H9 (cell line): Measurements from ENCODE around the gene RCAN1. TPM values are rescaled to one million over a fixed set of nuclear protein-coding genes. Genes with fewer than 3 reads are reported as not detected.

Experiments
- DNase-seq: peaks from one replicate; pipeline ENCODE4 v3.0.0-alpha.2; 2017
- H2AFZ ChIP-seq: one replicate; pipeline ENCODE4 v1.6.1; 2013; ENCODE audit warnings: mild to moderate bottlenecking, low read length, control low read depth, moderate library complexity
- H2AK5ac ChIP-seq: 2 replicates; pipeline ENCODE4 v1.6.1; 2013; ENCODE audit warnings: low read length, control low read depth, mixed read lengths; ENCODE audit not compliant: insufficient read length
- H2BK120ac ChIP-seq: one replicate; pipeline ENCODE4 v1.6.1; 2013; ENCODE audit warnings: low read depth, mild to moderate bottlenecking, low read length, control low read depth, inconsistent platforms; ENCODE audit not compliant: poor library complexity, severe bottlenecking
- H2BK12ac ChIP-seq: 2 replicates; pipeline ENCODE4 v1.6.1; 2013; ENCODE audit warnings: low read length, control low read depth, mixed read lengths, low read depth; ENCODE audit not compliant: insufficient read length
- H2BK15ac ChIP-seq: 2 replicates; pipeline ENCODE4 v1.6.1; 2013; ENCODE audit warnings: low read depth, low read length, control low read depth
- H2BK20ac ChIP-seq: one replicate; pipeline ENCODE4 v1.6.1; 2013; ENCODE audit warnings: low read depth, mild to moderate bottlenecking, low read length, control low read depth, inconsistent platforms; ENCODE audit not compliant: poor library complexity, severe bottlenecking
- H2BK5ac ChIP-seq: 2 replicates; pipeline ENCODE4 v1.6.1; 2013; ENCODE audit warnings: low read length, control low read depth, mixed read lengths; ENCODE audit not compliant: insufficient read length
- H3K14ac ChIP-seq: 2 replicates; pipeline ENCODE4 v1.6.1; 2013; ENCODE audit warnings: low read length, control low read depth; ENCODE audit not compliant: insufficient read depth
- H3K18ac ChIP-seq: 2 replicates; pipeline ENCODE4 v1.6.1; 2013; ENCODE audit warnings: low read depth, mild to moderate bottlenecking, mixed read lengths, low read length, control low read depth; ENCODE audit not compliant: insufficient read length
- H3K23ac ChIP-seq: 2 replicates; pipeline ENCODE4 v1.6.1; 2013; ENCODE audit warnings: low read length, control low read depth, mixed read lengths, low read depth; ENCODE audit not compliant: insufficient read length
- H3K23me2 ChIP-seq: 2 replicates; pipeline ENCODE4 v1.6.1; 2013; ENCODE audit warnings: low read depth, mild to moderate bottlenecking, mixed read lengths, low read length, control low read depth; ENCODE audit not compliant: insufficient read length, poor library complexity, severe bottlenecking
- H3K27ac ChIP-seq: 2 replicates; pipeline ENCODE4 v1.5.1; 2013; ENCODE audit warnings: low read length, control low read depth, mixed read lengths, low read depth; ENCODE audit not compliant: insufficient read length
- H3K27me3 ChIP-seq: 2 replicates; pipeline ENCODE4 v1.6.1; 2013; ENCODE audit warnings: low read length, control low read depth, inconsistent platforms; ENCODE audit not compliant: insufficient read depth
- H3K4ac ChIP-seq: 2 replicates; pipeline ENCODE4 v1.6.1; 2013; ENCODE audit warnings: low read depth, mild to moderate bottlenecking, control low read depth, inconsistent platforms, low read length, moderate library complexity
- H3K4me1 ChIP-seq: 2 replicates; pipeline ENCODE4 v1.6.1; 2013; ENCODE audit warnings: low read length, control low read depth, inconsistent platforms; ENCODE audit not compliant: insufficient read depth
- H3K4me2 ChIP-seq: 2 replicates; pipeline ENCODE4 v1.6.1; 2013; ENCODE audit warnings: low read length, control low read depth, mixed read lengths; ENCODE audit not compliant: insufficient read length, insufficient read depth
- H3K56ac ChIP-seq: 2 replicates; pipeline ENCODE4 v1.6.1; 2013; ENCODE audit warnings: low read depth, mild to moderate bottlenecking, mixed read lengths, low read length, control low read depth; ENCODE audit not compliant: insufficient read length
- H3K79me1 ChIP-seq: 2 replicates; pipeline ENCODE4 v1.6.1; 2013; ENCODE audit warnings: low read depth, mild to moderate bottlenecking, moderate library complexity, low read length, control low read depth, inconsistent platforms; ENCODE audit not compliant: insufficient read depth, poor library complexity, severe bottlenecking
- H3K79me2 ChIP-seq: 2 replicates; pipeline ENCODE4 v1.6.1; 2013; ENCODE audit warnings: low read length, control low read depth, inconsistent platforms; ENCODE audit not compliant: insufficient read depth
- H3K9ac ChIP-seq: 2 replicates; pipeline ENCODE4 v1.6.1; 2013; ENCODE audit warnings: low read length, control low read depth, mixed read lengths; ENCODE audit not compliant: insufficient read length; ENCODE audit errors: extremely low read depth
- H3K9me3 ChIP-seq: one replicate; pipeline ENCODE4 v1.6.1; 2013; ENCODE audit warnings: low read depth, low read length, inconsistent platforms; ENCODE audit not compliant: control insufficient read depth
- H3T11ph ChIP-seq: one replicate; pipeline ENCODE4 v1.6.1; 2013; ENCODE audit warnings: mild to moderate bottlenecking, low read length, control low read depth, inconsistent platforms
- H4K20me1 ChIP-seq: one replicate; pipeline ENCODE4 v1.6.1; 2013; ENCODE audit not compliant: control insufficient read depth, insufficient read length, insufficient read depth
- H4K5ac ChIP-seq: 2 replicates; pipeline ENCODE4 v1.6.1; 2013; ENCODE audit warnings: low read depth, mild to moderate bottlenecking, mixed read lengths, low read length, control low read depth; ENCODE audit not compliant: insufficient read length
- H4K8ac ChIP-seq: replicated peaks from 2 replicates; pipeline ENCODE4 v1.6.1; 2013; ENCODE audit warnings: low read length, control low read depth, mixed read lengths, low read depth; ENCODE audit not compliant: insufficient read length
- H4K91ac ChIP-seq: 2 replicates; pipeline ENCODE4 v1.6.1; 2013; ENCODE audit warnings: low read depth, mild to moderate bottlenecking, moderate library complexity, mixed read lengths, low read length, control low read depth; ENCODE audit not compliant: insufficient read length
- H3K27ac Mint-ChIP-seq, 3 experiments: 2 replicates in 2 of 3; 3 replicates in 1 of 3; pipeline ENCODE4 v1.8.0; 2020 to 2021; ENCODE audit warnings: mixed read lengths in 3 of 3, mild to moderate bottlenecking in 1 of 3, moderate library complexity in 1 of 3
- H3K27me3 Mint-ChIP-seq: 2 replicates; pipeline ENCODE4 v1.8.0; 2021; ENCODE audit warnings: low read depth, mild to moderate bottlenecking, moderate library complexity, mixed read lengths
- H3K36me3 Mint-ChIP-seq, 3 experiments: 2 replicates in 2 of 3; 3 replicates in 1 of 3; pipeline ENCODE4 v1.8.0; 2020 to 2021; ENCODE audit warnings: low read depth in 3 of 3, mixed read lengths in 3 of 3; ENCODE audit not compliant: insufficient read depth in 1 of 3
- H3K4me1 Mint-ChIP-seq, 2 experiments: 2 replicates each; pipeline ENCODE4 v1.8.0; 2020; ENCODE audit warnings: mixed read lengths in 2 of 2
- H3K4me3 Mint-ChIP-seq, 2 experiments: 2 replicates in 1 of 2; 3 replicates in 1 of 2; pipeline ENCODE4 v1.8.0; 2020 to 2021; ENCODE audit warnings: mild to moderate bottlenecking in 2 of 2, mixed read lengths in 2 of 2, moderate library complexity in 1 of 2
- H3K9me3 Mint-ChIP-seq, 2 experiments: 2 replicates in 1 of 2; 3 replicates in 1 of 2; pipeline ENCODE4 v1.8.0; 2020; ENCODE audit warnings: mild to moderate bottlenecking in 2 of 2, mixed read lengths in 2 of 2, moderate library complexity in 1 of 2
- CTCF ChIP-seq: fragments of 200-600 bp; sonication (generic); conservative IDR thresholded peaks from 3 replicates; pipeline ENCODE4 v1.8.0; 2021; ENCODE audit warnings: antibody characterized with exemption, mild to moderate bottlenecking
- WGBS: extraction: QIAGEN DNeasy Blood & Tissue Kit; methylation state at CpG from one replicate; pipeline ENCODE4 v1.1.7; 2013; ENCODE audit warnings: missing lambda C conversion rate, low lambda C conversion rate, mixed read lengths; ENCODE audit not compliant: insufficient read length; ENCODE audit errors: extremely low coverage; 5-methylcytosine and 5-hydroxymethylcytosine counted together
- total RNA-seq: library from RNA; stranded (reverse); gene quantifications from 2 replicates; pipeline ENCODE4 v1.2.1, GENCODE V29; 2021

RCAN1 gene
- total RNA-seq, 1 experiment from 2014 or later = 7.0 TPM

- peak; percentile 46 for DNase-seq
- H3T11ph ChIP-seq = no peak overlapping the region
- Mint-ChIP-seq H3K36me3 (no peaks in the 10 kb centered on the region; a peak in 1 of 7 replicates), H3K27ac (no peak overlapping the region), H3K27me3 (peaks cover 16% of the 10 kb centered on the region), H3K4me3 (no peak overlapping the region; a peak in 1 of 5 replicates), H3K9me3 (no peaks in the 10 kb centered on the region; a peak in 1 of 5 replicates), H3K4me1 (no peaks in the 10 kb centered on the region)
- no peak overlapping the region for H2BK120ac ChIP-seq
- no peak overlapping the region for H3K9ac ChIP-seq
- no peaks in the 10 kb centered on the region for H3K23me2 ChIP-seq
- H3K4me2 ChIP-seq = no peak overlapping the region
- no peaks in the 10 kb centered on the region for H3K79me1 ChIP-seq
- no CpG with 5 or more reads among the region's 3 CpGs for WGBS
- H2BK5ac ChIP-seq = no peak overlapping the region
- no peak overlapping the region for H2AK5ac ChIP-seq
- no peaks in the 10 kb centered on the region for H4K20me1 ChIP-seq
- no peak overlapping the region for H3K4ac ChIP-seq
- H2AFZ ChIP-seq = no peak overlapping the region
- no peak overlapping the region for H2BK20ac ChIP-seq
- no peak overlapping the region for H3K18ac ChIP-seq
- no peak overlapping the region for H3K14ac ChIP-seq
- no peak overlapping the region for H3K56ac ChIP-seq
- no peaks in the 10 kb centered on the region for H3K27me3 ChIP-seq
- no peak overlapping the region for H4K5ac ChIP-seq
- no peaks in the 10 kb centered on the region for H3K9me3 ChIP-seq
- no peaks in the 10 kb centered on the region for H3K79me2 ChIP-seq
- no peak overlapping the region for H2BK15ac ChIP-seq
- H4K91ac ChIP-seq = no peak overlapping the region
- no peak overlapping the region for H2BK12ac ChIP-seq
- TF ChIP-seq CTCF = peak; percentile 65
- no peak overlapping the region for H4K8ac ChIP-seq
- no peak overlapping the region for H3K23ac ChIP-seq
- no peak overlapping the region for H3K27ac ChIP-seq
- H3K4me1 ChIP-seq = no peaks in the 10 kb centered on the region
Observed at GRCh38 chr21:34635307-34635706, 20.4 kb upstream of the RCAN1 start.
